Measurements from ENCODE around the gene B3GAT1.

B3GAT1 gene

GRCh38 chr11:134333312-134333711 lies 78.7 kb downstream of the B3GAT1 start:
- DNase-seq (ENCODE audit: low read depth, low spot score): no peak

GRCh38 chr11:134332782-134333181 lies 79.3 kb downstream of the B3GAT1 start:
- DNase-seq (ENCODE audit: low read depth, low spot score): no peak

DNA sequence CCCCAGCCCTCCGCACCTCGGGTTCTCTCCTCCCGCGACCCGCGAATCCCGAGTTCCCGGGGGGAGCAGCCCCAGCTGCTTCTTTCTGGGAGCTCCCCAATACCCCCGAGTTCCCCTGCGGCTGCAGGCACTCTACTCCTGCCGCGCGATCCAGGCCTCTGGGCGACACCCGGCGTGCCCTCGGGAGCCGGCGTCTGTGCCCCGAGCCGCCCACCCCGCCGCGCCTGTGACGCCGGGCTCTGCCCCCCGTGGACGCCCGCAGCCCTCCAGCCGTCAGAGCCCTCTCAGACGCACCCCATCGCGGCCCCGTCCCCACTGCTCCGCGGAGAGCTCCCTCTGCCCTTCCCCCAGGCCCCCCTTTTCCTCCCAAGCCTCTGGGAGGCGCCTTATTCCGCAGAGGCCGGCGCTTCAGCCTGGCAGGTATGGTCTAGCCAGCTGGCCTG lies 79.8 kb downstream of the B3GAT1 start:
- DNase-seq (ENCODE audit: low read depth, low spot score): no peak

- DNase-seq (ENCODE audit: low read depth, low spot score): no peak
These were observed 80.5 kb downstream of the B3GAT1 start, which contains the start of gene GLB1L2 for GRCh38 chr11:134331354-134332188. TSS of gene GLB1L2 (plus strand) at chr11:134331988. CDS start at chr11:134332062, 74 bp downstream.

DNA sequence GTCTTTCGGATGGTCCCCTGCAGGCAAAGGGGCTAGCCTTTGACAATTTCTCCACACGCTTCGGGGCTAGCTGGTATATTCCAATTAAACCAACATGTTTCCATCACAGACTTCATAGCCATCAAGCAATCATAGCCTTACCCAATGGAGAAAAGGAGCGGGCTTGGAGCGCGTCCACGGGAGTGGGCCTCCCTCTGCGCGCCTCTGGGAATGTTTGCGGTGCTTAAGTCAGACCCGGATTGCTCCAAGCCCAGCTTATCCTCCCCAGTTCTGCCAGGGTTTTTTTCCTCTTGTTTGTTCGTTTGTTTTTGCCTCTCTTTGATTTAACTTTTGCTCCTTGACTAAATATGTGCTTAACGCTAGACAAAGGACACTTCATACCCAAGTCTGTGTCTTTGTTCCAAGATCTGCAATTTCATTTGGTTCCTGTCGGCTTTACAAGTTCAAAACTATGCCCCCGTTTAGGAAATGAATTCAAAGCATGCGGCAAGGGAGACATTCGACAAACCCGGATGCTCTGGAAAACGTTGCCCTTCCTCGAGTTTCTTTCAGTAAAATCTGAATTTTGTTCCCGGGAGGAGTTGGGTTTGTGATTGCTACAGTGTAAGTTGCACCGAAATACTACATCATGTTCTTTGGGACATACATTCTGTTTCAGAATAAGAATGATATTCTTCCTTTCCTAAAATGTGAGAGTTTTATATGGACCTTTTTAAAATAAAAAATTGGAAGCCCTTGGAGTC lies 81.3 kb downstream of the B3GAT1 start:
- DNase-seq (ENCODE audit: low read depth, low spot score): no peak

All from brain pericyte (primary cell).